HG02798 (cell line): ENCODE data around the gene DCAF12L2.
"Not testable (repeated sequence)": the region's sequence is repeated elsewhere in the genome, so short reads cannot be mapped to it uniquely, and the experiment has no call there.

Experiments used
- ATAC-seq: cut with Tn5 transposase; IDR thresholded peaks from one replicate; pipeline ENCODE4 v1.9.1; 2021; ENCODE audit warnings: mild to moderate bottlenecking; ENCODE audit not compliant: unreplicated experiment, poor library complexity

The DCAF12L2 gene

DNA sequence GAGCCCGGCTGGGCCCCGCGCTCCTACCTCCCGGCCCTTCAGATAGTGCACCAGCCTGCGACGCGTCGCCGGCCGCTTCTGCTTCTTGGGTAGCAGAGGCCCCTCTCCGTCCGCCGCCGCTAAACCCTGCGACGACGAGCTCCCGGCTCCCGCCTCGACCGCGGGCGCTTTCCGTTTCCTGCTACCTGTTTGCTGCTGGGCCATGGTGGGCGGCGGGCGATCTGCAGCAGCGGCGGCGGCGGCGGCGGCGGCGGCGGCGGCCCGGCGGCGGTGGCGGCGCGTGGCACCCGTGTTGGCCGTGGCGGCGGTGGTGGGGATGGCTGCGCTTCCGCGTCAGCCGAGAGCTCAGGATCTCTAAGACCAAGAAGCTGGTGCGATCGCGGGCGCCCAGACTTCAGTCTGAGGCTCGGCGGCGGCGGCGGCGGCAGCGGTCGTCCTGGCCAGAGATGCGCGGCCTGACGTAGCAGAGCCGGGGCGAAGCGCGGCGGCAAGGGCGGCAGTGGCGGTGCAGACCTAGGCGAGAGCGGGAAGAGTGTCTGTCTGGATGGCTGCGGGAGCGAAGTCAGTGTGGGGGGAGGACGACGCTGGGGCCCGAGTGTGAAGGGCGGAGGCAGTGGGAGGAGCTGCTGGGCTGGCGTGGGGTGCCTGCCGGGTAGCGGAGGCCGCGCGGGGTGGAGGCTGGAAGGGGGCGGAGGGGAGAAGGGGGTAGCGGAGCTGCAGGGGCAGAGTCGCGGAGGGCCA is at the start of gene DCAF12L2:
TSS of gene DCAF12L2 (minus strand) at position 569 of the 741 bp plus-strand sequence. CDS start at position 204, 365 bp downstream.
- no peak for ATAC-seq

DNA sequence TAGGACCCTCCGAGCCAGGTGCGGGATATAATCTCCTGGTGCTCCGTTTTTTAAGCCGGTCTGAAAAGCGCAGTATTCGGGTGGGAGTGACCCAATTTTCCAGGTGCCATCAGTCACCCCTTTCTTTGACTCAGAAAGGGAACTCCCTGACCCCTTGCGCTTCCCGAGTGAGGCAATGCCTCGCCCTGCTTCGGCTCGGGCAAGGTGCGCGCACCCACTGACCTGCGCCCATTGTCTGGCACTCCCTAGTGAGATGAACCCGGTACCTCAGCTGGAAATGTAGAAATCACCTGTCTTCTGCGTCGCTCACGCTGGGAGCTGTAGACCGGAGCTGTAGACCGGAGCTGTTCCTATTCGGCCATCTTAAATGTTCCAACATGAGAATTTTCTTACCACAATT is 24.8 kb upstream of the DCAF12L2 start:
- not testable (repeated sequence) for ATAC-seq

DNA sequence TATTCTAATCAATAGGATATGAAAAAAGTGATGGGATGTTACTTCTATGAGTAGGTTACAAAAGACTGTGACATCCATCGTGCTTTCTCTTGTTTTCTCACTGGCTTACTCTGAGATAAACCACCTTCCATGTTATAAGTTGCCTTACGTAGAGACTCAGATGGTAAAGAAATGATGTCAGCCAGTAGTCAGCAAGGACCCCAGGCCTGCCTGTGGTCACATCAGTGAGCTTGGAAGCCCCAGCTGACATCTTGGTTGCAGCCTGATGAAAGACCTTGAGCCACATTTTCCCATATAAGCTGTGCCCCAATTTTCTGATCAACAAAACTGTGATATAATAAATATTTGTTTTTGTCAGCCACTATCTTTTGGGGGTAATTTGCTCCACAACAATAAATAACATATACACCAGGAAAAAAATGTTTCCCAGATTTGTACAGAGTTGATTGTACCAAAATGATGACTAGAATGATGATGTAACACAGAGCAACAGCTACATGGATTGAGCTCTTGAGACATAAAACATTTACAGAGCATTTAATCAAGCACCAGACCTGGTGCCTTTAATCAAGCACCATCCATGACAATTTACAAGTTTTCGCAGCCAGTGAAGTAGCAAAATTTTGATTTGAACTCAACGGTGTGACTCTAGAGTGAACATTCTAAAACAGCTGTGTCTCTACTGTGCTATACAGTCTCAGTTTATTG is 11.2 kb upstream of the DCAF12L2 start:
- no peak for ATAC-seq

DNA sequence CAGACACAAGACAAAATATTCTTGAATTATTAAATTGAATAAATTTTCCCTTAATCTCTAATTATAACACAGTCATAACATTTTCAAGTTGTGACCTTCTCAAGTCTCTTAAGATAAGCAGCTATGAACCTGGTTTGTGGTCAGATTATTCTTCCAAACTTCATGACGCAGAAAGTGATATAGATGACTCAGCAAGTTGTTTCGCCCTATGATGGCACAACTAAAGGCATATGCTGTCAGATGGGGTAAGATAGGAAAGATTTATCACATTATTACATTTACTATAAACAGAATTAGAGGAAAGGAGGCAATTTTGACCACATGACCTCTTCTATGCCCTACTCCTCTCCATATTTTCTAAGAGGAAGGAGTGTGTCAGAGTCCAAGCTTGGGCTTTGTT is 4.6 kb upstream of the DCAF12L2 start:
- no peak for ATAC-seq

DNA sequence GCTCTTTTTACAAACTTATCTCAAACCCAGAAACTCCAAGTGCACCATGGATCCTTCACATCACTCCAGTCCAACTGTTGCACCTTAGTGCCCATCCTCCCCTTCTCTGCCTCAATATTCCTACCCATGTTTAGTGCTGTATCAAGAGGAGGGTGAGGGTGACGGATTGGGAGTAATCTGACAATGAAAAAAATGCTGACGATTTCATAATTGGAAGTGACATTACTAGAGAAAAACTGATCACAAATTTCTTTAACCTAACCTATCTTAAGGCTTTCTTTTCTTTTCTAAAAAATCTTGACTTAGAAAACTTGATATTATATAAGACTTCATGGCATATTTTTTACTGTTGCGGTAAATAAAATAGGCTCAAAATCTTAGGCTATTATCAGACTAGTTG is 1.5 kb upstream of the DCAF12L2 start:
- ATAC-seq: no peak

DNA sequence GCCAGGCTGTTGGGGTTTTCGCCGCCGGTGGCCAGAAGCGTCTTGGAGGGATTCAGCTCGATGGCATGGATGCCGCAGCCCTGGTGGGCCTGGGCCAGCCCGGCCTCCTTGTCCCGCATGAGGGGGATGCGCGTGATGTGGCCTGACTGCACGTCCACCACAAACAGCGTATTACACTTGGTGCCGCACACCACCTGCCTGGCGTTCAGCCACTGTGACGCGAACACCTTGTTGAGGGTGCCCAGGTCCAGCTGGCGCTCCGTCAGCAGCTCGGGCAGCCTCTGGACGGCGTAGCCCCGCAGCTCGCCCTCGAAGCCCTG is 728 bp downstream of the DCAF12L2 start:
- ATAC-seq: no peak

DNA sequence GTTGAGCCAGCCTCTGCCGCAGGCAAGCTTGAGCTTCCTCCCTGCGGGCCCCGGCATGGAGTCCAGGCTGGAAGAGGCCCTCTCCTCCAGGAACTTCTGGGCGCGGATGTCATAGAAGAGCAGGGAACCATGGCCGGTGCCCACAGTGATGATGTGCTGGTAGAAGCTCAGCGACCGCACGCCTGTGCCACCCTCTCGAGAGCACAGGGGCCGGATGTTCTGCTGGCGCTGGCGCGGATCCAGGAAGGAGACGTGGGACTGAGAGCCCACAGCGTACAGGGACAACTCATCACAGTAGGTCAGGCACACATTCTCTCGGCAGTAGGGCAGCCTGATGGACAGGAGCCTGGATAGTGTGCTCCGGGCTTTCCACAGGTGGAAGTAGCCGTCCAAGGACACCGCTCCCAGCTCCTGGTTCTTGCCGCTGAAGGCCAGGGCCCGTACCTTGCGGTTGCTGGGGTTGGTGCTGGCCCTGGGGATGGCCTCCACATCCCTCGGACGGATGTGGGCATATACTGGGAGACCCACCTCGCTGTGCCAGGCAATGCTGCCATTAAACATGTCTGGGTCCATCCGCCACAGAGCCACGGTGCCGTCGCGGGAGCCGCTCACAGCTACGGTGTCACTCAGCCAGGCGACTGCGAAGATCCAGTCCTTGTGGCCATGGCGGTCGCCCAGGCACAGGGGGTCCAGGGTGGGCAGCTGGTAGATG is 1.2 kb downstream of the DCAF12L2 start:
- ATAC-seq: no peak

DNA sequence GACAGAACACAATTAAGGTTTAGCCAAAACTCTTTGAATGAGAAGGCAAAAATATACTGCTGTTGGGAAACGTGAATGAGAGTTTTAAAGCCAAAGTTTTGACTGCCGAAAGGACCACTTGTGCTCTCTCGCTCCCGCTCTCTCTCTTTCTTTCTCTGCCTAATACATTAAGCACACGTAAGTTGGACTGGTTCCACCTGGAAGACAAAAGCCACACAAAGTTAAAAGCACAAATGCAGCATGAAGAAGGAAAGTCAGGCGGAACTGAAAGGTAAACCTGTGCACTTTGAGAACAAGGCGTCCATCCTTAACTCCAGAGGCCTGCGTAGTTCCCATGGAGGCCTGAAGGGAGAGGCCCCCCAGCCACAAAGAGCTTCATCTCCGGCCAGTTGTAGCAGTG is 1.9 kb downstream of the DCAF12L2 start:
- no peak for ATAC-seq

DNA sequence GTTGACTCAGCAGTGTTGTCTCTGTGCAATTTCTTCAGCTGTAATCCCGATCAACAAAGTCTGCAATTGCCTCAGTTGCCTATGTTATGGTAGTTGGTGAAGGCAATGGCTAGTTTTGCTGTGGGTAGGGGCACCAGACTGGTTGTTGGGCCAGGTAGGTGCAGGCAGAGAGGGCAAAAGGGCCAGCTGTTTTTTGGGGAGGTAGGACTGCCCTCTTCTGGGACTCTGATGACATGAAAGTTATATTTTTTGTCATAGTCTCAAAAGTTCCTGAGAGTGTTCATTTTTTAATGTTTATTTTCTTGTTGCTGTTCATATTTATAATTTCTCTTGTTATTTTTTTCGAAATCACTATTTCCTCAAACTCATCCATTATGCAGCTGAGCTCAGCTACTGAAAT is 25.1 kb downstream of the DCAF12L2 start:
- ATAC-seq: no peak

DNA sequence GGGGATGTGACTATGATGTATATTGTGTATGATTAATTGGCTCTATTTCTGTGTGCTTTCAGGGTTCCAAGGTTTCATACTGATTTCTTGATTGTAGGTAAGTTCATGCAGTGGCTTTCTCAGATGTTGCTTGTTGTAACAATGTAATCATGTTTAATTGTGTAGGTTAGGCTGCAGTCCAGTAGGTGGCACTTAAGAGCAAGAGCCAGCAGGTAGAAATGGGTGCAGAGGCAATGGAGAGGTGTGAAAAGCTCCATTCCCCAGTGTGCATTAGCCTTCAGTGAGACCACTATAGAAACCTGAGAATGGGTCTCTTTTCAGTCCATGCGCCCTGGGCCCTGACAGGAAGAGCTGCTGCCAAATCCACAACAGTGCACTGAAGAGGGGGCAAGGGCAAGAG is 28.2 kb downstream of the DCAF12L2 start:
- ATAC-seq: no peak

DNA sequence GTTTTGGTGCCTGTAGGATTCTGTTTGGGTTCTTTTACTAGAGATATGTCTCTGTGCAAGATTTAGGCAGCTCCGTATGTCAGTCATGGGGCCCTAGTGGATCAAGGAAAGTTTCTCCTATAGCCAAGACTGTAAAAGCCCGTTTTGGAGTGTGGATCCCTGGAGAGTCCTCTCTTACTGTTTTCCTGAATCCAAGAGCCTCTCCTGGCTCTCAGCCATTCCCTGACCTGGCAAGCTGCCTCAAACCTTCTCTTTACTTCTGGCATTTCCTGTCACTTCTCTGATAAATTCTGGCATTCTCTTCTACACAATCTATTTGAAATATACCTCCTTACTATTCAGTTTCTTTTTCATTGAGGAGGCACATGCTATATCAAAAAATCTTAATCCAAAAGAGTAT is 41.4 kb downstream of the DCAF12L2 start:
- no peak for ATAC-seq
